22Rv1 (cell line): ENCODE measurements around the gene CLSTN2.

Experiments used
- H3K27ac ChIP-seq: fragments of 450-650 bp; 2 replicates; pipeline ENCODE4 v1.5.1; 2017
- CTCF ChIP-seq: fragments of 450-650 bp; IDR thresholded peaks from 2 replicates; pipeline ENCODE4 v1.5.1; 2017; ENCODE audit warnings: mild to moderate bottlenecking
- ZFX ChIP-seq: fragments of 450-650 bp; IDR thresholded peaks from 2 replicates; pipeline ENCODE4 v1.6.1; 2017; ENCODE audit warnings: antibody characterized with exemption, borderline replicate concordance

Gene CLSTN2

GRCh38 chr3:140062461-140062860 lies 127.5 kb downstream of the CLSTN2 start:
- TF ChIP-seq CTCF (no peak), ZFX (no peak)
- no peak overlapping the region for H3K27ac ChIP-seq

GRCh38 chr3:140067487-140067886 lies 132.5 kb downstream of the CLSTN2 start:
- TF ChIP-seq ZFX: no peak
- TF ChIP-seq CTCF: no peak
- H3K27ac ChIP-seq: no peak overlapping the region

GRCh38 chr3:140068494-140069017 lies 133.6 kb downstream of the CLSTN2 start:
- TF ChIP-seq ZFX: no peak
- TF ChIP-seq CTCF: no peak
- H3K27ac ChIP-seq: no peak overlapping the region

GRCh38 chr3:140073278-140074045 lies 138.5 kb downstream of the CLSTN2 start:
- no peak overlapping the region for H3K27ac ChIP-seq
- TF ChIP-seq CTCF: no peak
- TF ChIP-seq ZFX: no peak

GRCh38 chr3:140076552-140076951 lies 141.6 kb downstream of the CLSTN2 start:
- TF ChIP-seq CTCF: no peak
- TF ChIP-seq ZFX: no peak
- H3K27ac ChIP-seq: no peak overlapping the region

GRCh38 chr3:140077406-140077805 lies 142.4 kb downstream of the CLSTN2 start:
- TF ChIP-seq CTCF (no peak), ZFX (no peak)
- no peak overlapping the region for H3K27ac ChIP-seq

GRCh38 chr3:140078343-140078742 lies 143.4 kb downstream of the CLSTN2 start:
- no peak overlapping the region for H3K27ac ChIP-seq
- TF ChIP-seq CTCF (no peak), ZFX (no peak)
